HG02852 (cell line): ENCODE measurements around the gene ADH6.
"Not testable (repeated sequence)": the region's sequence is repeated elsewhere in the genome, so short reads cannot be mapped to it uniquely, and the experiment has no call there.

Experiments
- ATAC-seq: cut with Tn5 transposase; IDR thresholded peaks from one replicate; pipeline ENCODE4 v1.9.1; 2021; ENCODE audit warnings: mild to moderate bottlenecking, moderate library complexity; ENCODE audit not compliant: unreplicated experiment

ADH6 gene

DNA sequence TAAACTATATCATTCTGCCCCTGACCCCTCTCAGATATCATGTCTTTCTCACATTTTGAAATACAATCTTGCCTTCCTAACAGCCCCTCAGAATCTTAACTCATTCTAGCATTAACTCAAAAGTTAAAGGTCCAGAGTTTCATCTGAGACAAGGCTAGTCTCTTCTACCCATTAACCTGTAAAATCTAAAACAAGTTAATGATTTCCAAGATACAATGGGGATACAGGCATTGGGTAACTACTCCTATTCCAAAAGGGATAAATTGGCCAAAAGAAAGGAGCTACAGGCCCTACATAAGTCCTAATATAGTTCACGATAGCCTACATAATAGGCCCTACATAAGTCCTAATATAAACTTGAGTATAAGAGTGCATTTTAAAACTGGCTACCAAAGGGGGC is 18.9 kb downstream of the ADH6 start:
- ATAC-seq, result no peak

DNA sequence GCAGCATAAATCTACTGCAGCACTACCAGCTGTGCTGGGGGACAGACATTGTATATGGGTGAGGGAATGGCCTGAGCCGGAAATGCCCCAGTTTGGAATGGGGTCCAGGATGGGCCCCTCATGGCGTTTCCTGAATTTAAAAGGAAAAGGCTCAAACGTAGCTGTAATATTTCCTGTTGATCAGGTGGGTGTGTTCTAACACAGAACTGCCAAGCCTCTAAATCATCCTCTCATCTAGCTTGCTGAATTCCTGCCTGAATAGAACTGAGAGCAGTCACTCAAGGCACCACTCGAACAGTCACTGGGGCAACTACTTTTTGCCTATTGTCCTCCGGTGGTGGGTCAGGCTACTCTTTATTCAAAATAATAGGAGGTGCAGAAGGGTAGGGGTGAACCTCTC is 28.7 kb downstream of the ADH6 start:
- ATAC-seq, result no peak

DNA sequence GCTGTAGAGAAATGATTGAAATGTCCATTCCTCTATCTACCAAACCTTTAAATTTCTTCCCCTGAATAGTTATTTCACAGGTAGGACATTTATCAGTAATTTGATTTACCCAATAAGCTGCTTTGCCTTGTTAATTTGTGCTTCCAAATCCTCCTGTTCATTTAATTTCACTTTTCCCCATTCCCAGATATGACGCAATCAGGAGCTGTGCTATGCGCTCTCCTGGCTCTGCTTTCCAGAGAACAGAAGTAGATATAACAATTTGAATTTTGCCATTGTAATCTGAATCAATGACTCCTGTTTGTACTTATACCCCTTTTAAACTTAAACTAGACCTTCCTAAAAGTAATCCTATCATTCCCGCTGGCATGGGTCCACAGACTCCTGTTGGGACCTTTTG is 29.1 kb downstream of the ADH6 start:
- not testable (repeated sequence) for ATAC-seq

DNA sequence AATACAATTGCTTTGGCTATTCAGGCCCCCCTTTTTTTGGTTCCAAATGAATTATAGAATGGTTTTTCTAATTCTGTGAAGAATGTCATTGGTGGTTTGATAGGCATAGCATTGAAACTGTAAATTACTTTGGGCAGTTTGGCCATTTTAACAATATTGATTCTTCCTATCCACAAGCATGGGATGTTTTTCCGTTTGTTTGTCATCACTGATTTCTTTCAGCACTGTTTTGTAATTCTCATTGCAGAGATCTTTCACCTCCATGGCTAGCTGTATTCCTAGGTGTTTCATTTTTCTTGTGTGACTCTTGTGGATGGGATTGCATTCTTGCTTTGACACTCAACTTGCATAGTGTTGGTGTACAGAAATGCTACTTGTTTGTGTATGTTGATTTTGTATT is 33.0 kb downstream of the ADH6 start:
- ATAC-seq, result no peak

DNA sequence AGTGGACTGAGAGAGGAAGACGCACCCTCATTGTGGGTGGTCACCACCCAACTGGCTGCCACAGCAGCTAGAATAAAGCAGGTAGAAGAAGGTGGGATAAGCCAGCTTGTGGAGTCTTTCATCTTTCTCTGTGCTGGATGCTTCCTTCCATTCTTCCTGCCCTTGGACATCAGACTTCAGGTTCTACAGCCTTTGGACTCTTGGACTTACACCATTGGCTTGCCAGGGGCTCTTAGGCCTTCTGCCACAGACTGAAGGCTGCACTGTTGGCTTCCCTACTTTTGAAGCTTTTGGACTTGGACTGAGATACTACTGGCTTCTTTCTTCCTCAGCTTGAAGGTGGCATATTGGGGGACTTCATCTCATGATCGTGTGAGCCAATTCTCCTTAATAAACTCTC is 33.5 kb downstream of the ADH6 start:
- ATAC-seq, result no peak

DNA sequence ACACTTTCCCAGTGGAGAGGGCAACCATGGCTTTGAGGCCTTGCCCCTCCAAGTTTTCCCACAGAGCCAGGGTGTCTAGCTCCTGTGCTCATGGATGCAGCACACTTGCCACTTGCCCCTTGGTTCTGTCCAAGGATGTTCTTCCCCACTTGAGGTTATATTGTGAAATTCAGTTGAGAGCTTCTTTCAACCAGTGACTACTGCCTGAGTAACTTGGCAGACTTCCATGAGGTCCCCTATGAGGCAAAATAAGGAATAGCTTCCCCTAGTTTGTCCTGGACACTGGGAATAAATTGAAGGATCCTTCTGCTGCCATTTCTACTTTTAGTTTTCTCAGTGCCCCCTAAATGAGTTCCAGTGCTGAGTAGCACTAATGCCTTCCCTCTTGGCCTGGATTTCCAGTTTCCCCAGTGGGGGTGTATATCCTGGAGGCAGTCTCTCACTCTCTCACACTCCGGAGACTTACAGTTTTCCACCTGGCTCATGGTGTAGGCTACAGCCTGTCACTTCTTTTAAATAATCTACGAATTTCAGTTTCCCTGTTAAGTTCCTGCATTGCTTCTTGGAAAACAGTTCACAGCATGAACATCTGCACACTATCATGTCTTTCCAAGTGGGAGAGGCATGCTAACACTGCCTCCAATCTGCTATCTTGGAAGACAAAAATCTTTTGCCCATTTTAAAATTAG is 38.5 kb downstream of the ADH6 start:
- ATAC-seq, result no peak

DNA sequence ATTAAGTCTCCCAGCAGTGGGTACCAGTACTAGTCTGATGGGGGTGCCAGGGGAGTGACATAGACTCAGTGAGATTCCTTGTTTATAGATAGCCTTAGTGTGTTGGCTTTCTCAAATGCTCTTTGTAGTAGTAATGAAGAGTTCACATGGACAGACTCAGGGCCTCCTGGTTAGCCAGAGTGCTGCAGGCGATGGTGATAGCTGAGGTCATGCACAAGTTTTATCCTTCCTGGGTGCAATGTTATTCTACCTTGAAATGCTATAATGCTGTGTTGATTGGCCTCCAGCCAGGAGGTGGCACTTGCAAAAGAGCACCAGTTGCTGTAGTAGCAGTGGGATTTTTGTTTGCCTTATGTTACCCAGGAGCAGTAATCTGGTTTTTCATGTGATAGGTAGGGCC is 39.4 kb downstream of the ADH6 start:
- ATAC-seq, result no peak

DNA sequence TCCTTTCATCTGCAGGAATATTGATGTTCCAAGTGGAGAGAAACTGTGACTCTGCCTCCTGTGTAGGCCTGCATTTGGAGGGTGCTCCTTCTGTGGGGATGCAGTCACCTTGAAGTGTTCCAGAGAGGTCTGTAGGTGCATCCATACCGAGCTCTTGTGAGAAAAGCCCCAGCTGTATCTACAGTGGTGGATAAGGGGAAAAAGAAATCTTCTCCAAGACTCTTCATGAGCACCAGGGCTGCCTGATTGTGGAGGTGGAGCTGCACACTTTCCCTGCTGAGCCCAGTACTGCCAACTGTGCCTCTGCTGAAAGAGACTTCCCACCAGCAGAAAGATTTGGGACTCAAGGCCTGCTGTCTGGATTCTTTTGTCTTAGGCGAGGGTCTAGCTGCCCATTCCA is 39.9 kb downstream of the ADH6 start:
- ATAC-seq, result no peak

DNA sequence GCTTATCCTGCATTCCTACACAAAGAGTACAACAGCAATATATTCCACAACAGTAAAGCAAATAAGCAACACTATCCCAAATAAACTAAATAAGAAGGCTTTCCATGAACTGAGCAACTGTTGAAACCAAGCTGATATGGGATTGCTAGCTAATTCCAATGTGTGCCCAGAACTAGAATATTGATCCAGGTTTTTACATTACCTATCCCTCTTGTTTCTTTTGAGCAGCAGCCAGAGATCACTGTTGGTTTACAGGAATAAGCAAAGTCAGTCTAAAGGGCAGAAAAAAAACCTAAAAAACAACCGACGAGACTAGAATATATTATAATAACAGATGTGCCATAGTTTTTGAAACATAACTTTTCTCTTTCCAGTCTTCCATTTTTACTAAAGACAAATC is 52.5 kb downstream of the ADH6 start:
- no peak for ATAC-seq

DNA sequence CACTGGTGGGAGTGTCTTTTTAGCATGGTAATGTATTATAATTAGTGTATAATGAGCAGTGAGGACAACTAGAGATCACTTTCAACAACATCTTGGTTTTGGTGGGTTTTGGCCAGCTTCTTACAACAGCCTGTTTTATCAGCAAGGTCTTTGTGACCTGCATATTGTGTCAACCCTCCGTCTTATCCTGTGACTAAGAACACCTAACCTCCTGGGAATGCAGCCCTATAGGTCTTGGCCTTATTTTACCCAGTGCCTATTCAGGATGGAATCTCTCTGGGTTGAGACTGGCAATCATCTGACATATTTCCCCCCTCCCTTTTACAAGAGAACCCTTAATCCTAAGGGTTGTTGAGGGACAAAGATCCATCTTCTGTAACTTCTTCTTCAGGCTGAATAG is 53.1 kb downstream of the ADH6 start:
- no peak for ATAC-seq

DNA sequence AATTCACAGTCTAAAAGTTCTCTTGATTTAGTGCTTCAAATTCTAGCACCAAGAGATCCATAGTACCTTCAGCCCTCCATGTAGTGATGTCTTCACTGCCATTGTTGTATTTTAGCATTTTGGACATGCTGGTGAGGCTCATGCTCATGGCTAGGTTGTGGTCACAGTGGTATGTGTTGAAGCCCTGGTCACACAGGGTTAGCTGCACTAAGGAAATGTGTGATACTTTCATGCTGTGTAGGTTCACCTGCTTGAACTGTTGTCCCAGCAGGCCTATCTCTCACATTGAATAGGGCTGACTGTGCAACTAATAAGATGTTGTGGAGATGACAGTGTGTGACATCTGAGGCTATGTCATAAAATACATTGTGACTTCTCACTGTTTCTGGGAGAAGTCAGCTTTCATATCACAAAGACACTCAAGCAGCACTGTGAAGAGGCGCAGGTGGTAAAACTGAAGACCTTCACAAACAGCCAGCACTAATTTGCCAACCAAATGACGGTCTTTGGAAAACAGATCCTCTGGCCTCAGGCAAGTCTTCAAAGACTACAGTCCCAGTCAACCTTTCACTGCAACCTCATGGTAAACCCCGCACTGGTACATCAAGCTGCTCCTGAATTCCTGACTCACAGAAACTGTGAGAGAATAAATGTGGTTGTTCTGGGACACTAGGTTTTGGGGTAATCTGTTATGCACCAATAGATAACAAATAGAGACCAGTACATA is 57.5 kb downstream of the ADH6 start:
- no peak for ATAC-seq

DNA sequence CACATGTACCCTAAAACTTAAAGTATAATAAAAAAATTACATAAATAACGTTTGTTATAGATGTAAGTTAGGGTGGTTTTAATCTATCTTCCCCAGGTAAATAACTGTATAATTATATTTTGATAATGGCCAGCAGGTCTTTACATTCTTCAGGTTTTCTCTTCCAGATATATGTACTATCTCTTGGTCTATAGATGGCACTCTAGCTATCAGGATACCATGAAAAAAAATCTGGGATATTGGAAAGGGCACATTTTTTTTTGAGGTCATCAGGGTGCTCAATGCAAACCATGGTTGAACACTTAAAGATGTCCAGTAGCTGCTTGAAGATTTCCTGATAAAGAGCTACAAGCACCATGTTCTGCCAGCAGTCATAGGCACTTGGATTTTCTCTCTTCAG is 59.3 kb downstream of the ADH6 start:
- ATAC-seq, result no peak

DNA sequence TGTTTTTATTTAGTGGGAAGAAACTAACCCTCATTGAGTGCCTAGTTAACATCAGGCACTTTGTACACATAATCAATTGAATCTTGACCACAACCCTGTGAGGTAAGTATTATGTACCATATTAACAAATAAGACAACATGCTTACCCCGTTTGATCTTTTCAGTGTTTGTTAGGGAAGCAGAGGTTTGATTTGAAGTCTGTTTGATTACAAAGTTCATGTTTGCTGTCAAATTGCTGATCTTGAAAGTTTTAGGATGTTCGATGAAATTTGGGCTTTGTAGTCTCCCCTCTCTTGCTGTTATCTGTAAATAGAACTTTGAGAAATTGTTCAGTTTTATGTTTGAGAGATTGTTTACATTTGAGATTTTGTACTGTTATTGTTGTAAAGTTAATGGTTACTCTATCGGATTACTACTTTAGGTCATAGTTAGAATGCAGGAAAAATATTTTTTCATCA is 61.5 kb downstream of the ADH6 start:
- no peak for ATAC-seq

DNA sequence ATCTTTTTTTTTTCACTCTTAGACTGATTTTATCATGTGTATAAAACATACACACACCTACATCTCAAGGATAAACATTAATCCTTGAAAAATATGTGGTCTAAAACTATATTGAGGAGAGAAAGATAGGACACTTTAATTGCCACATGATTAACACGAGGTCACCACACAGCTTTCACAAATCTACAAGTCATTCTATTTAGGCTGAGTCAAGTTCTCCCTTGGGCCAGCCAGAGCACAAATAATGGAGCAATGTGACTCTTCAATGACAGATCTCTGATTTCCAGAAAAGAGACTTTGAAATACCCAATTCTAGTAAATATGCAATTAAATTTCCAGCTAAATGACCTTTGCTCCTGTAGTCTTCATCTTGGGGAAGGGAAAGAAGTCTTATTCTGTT is 62.1 kb downstream of the ADH6 start:
- no peak for ATAC-seq

DNA sequence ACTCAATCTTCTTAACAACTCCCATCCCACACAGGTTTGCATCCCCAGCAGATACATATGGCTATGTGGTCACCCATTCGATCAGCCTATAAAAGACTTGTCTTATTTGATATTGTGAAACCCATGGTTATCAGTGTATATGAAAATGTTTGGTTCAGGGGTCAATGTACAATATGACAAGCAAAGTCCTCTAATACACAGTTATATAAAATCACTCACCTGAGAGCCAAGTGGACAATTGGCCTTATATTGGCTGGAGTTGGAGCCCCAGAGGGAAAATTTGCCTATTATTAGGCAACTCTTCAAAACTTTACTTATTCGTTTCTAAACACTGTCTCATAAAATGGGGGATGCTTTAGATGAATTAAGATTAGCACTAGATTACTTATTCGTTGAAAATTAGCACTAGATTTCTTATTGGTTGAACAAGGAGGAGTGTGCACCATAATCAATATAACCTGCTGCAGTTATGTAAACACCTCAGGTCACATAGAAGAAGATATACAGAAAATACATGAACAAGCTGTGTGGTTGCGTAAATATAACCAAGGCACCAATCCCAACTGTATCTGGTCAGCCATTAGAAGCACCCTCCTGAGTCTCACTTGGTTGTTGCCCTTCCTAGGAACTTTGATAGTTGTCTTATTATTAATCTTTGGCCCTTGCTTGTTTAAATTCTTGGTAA is 64.2 kb downstream of the ADH6 start:
- no peak for ATAC-seq
